GM18861 (cell line): ENCODE data around the gene CES2.
A peak's percentile ranks its signal among the peaks of the same experiment; 100 is the strongest.
"Not testable (repeated sequence)": the region's sequence is repeated elsewhere in the genome, so short reads cannot be mapped to it uniquely, and the experiment has no call there.

ENCODE experiments used
- ATAC-seq: cut with Tn5 transposase; IDR thresholded peaks from one replicate; pipeline ENCODE4 v1.9.1; 2021; ENCODE audit not compliant: unreplicated experiment

The CES2 gene

GRCh38 chr16:66976746-66977145 lies 41.4 kb downstream of the CES2 start:
- ATAC-seq: no peak

- ATAC-seq: peak; percentile 76
Observed at GRCh38 chr16:66977341-66978113, 42.2 kb downstream of the CES2 start.

- ATAC-seq: no peak
Observed at GRCh38 chr16:66979011-66979717, 43.8 kb downstream of the CES2 start.

DNA sequence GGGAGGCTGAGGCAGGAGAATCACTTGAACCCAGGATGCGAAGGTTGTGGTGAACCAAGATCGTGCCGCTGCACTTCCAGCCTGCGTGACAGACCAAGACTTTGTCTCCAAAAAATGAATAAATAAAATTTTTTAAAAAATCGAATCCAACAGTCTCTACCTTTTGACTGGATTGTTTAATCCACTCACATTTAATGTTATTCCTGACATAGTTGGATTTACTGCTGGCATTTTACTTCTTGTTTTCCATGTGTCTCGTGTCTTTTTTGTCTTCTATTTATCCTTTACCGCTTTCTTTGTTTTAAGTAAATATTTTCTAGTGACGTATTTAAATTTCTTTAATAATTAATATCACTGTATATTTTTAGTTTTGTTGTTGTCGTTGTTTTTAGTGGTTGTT lies 47.7 kb downstream of the CES2 start:
- ATAC-seq: no peak

- no peak for ATAC-seq
Observed at GRCh38 chr16:66984892-66985311, 49.6 kb downstream of the CES2 start.

DNA sequence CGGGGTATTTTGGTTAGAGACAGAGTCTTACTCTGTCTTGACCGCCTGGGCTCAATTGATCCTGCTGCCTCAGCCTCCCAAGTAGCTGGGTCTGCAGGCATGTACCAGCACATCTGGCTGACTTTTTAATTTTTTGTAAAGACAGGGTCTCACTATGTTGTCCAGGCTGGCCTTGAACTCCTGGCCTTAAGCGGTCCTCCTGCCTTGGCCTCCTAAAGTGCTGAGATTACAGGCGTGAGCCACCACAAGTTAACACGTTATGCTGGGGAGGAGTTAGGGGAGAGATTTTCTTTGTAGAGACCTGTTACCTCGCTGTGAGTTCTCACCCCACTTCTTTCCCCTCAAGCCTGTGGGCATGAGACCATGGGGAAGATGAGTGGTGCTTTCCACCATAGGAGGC lies 51.2 kb downstream of the CES2 start:
- ATAC-seq: no peak

DNA sequence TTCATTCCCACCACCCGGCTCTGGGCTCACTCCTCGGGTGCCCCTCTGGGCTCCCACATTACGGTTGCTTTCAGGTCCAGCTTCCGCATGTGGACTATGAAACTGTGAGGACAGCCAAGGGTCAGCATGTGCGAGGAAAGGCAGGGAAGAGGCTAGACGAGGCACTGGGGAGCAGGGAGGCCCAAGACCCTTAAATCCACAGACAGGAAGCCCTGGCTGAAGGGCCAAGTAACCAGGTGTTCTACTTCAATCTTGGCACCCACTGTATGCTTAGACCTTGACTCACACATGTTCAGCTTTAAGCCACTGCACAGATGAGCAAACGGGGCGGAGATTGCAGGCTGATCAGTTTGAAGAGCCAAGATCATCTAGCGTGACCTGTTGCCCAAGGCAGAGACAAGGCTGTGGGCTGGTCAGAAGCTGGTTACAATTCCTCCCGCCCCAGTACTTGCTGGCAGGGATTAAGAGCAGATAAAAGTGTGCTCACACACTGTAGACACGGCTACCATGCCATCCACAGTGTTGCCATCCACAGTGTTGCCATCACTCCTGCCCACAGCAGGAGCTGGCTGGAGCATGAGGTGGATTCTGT lies 53.0 kb downstream of the CES2 start, which contains the start of gene CES4A:
Gene CES4A (plus strand): TSS at position 393 of the 592 bp plus-strand sequence. CDS start 184 bp downstream, at position 577.
- ATAC-seq: no peak

- ATAC-seq: no peak
Observed at GRCh38 chr16:66991545-66992077, 56.3 kb downstream of the CES2 start.

DNA sequence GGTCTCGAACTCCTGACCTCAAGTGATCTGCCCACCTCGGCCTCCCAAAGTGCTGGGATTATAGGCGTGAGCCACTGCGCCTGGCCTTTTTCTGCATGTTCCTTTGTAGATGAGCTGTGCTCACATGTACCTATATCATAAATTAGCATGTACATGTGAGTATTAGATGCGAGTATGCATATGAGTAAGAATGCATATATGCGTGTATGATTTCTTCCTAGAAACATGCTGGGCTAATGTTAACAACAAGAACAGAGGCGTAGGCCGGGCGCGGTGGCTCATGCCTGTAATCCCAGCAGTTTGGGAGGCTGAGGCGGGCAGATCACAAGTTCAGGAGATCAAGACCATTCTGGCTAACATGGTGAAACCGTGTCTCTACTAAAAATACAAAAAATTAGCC lies 58.2 kb downstream of the CES2 start:
- ATAC-seq: not testable (repeated sequence)
